HG03432 (cell line): Measurements from ENCODE around the gene SIN3A.
"Not testable (repeated sequence)": the region's sequence is repeated elsewhere in the genome, so short reads cannot be mapped to it uniquely, and the experiment has no call there.

Experiments
- ATAC-seq: cut with Tn5 transposase; IDR thresholded peaks from one replicate; pipeline ENCODE4 v1.9.1; 2021; ENCODE audit warnings: mild to moderate bottlenecking, moderate library complexity; ENCODE audit not compliant: unreplicated experiment

SIN3A gene

GRCh38 chr15:75339531-75340240 is 111.8 kb downstream of the SIN3A start:
- ATAC-seq: no peak

- ATAC-seq: no peak
Measured at GRCh38 chr15:75338661-75339240, 112.7 kb downstream of the SIN3A start.

GRCh38 chr15:75335705-75336355 is 115.7 kb downstream of the SIN3A start, which contains the start of gene COMMD4:
Gene COMMD4, plus strand, starts transcription at chr15:75336063. Its CDS starts 27 bp downstream, at chr15:75336090.
- ATAC-seq: peak; percentile 67

- no peak for ATAC-seq
Measured at GRCh38 chr15:75335313-75335704, 116.2 kb downstream of the SIN3A start.

- not testable (repeated sequence) for ATAC-seq
Measured at GRCh38 chr15:75333654-75334419, 117.7 kb downstream of the SIN3A start.

GRCh38 chr15:75332093-75332492 is 119.4 kb downstream of the SIN3A start:
- not testable (repeated sequence) for ATAC-seq

- no peak for ATAC-seq
Measured at GRCh38 chr15:75329571-75329970, 121.9 kb downstream of the SIN3A start.

GRCh38 chr15:75328493-75329314 is 122.8 kb downstream of the SIN3A start:
- ATAC-seq: no peak

- ATAC-seq: no peak
Measured at GRCh38 chr15:75327491-75327890, 124.0 kb downstream of the SIN3A start.

- ATAC-seq: no peak
Measured at GRCh38 chr15:75327005-75327404, 124.5 kb downstream of the SIN3A start.

- no peak for ATAC-seq
Measured at GRCh38 chr15:75325922-75326321, 125.6 kb downstream of the SIN3A start.

GRCh38 chr15:75321711-75322110 is 129.8 kb downstream of the SIN3A start:
- no peak for ATAC-seq
